K562 (cell line): Measurements from ENCODE around the gene FAM114A2. TPM values are rescaled to one million over a fixed set of nuclear protein-coding genes. Genes with fewer than 3 reads are reported as not detected.

ENCODE experiments used
- CREM ChIP-seq: IDR thresholded peaks from 2 replicates; pipeline ENCODE4 v1.6.1; 2014; ENCODE audit warnings: antibody characterized with exemption, low read depth
- E2F5 ChIP-seq: sonication (generic); formaldehyde crosslinking; IDR thresholded peaks from 2 replicates; pipeline ENCODE4 v1.8.0; 2022; ENCODE audit warnings: mild to moderate bottlenecking, missing genetic modification reagents
- SMAD2 ChIP-seq: fragments of 150-350 bp; IDR thresholded peaks from 2 replicates; pipeline ENCODE4 v1.6.1; 2014; ENCODE audit warnings: low read depth, mild to moderate bottlenecking, low read length
- TCF3 ChIP-seq: sonication (generic); formaldehyde crosslinking; IDR thresholded peaks from 2 replicates; pipeline ENCODE4 v1.4.0; 2020; ENCODE audit warnings: mild to moderate bottlenecking, missing genetic modification reagents
- ZNF263 ChIP-seq: sonication (generic); formaldehyde crosslinking; IDR thresholded peaks from 2 replicates; pipeline ENCODE4 v1.8.0; 2022; ENCODE audit warnings: mild to moderate bottlenecking, missing genetic modification reagents, borderline replicate concordance
- polyA plus RNA-seq, 8 experiments: library from polyadenylated mRNA; depleted of rRNA in 4 of 8; stranded (reverse) in 5 of 8; unstranded in 3 of 8; fragments of >200 nt; fragmentation: Nextera tagmentation in 2 of 8; fragmentation: Illumina TruSeq in 1 of 8; extraction: Ambion mirVana in 2 of 8; extraction: Trizol in 1 of 8; gene quantifications; 2 replicates each; pipeline versions ENCODE4 v1.2.1 to v1.2.3, GENCODE V29; 2011 to 2014; ENCODE audit warnings: inconsistent platforms in 1 of 8, missing spikeins in 1 of 8
- total RNA-seq, 7 experiments: library from RNA; depleted of rRNA in 6 of 7; stranded (reverse); fragments of >200 nt in 6 of 7; fragmentation: Illumina TruSeq in 2 of 7; extraction: Trizol in 2 of 7; gene quantifications; 2 replicates each; pipeline versions ENCODE4 v1.2.1 to v1.2.3, GENCODE V29; 2011 to 2021; ENCODE audit warnings: low replicate concordance in 1 of 7
- TF ChIP-seq, protein P1 (sequence below): fragments of 450-650 bp; formaldehyde crosslinking; IDR thresholded peaks from 2 replicates; pipeline ENCODE4 v1.4.0; 2020; ENCODE audit warnings: mild to moderate bottlenecking
- TF ChIP-seq, protein P2 (sequence below): sonication (generic); formaldehyde crosslinking; IDR thresholded peaks from 2 replicates; pipeline ENCODE4 v1.8.0; 2023; ENCODE audit warnings: mild to moderate bottlenecking, missing genetic modification reagents
- TF ChIP-seq, protein P3 (sequence below): fragments of 250-450 bp; sonication (Bioruptor Pico); IDR thresholded peaks from 2 replicates; pipeline ENCODE4 v1.4.0; 2020; ENCODE audit warnings: mild to moderate bottlenecking, moderate library complexity
- TF ChIP-seq, protein P4 (sequence below), 3 experiments: fragments of 200-800 bp in 1 of 3; sonication (Bioruptor generic) in 1 of 3; sonication (generic) in 1 of 3; formaldehyde crosslinking in 1 of 3; IDR thresholded peaks; 2 replicates each; pipeline versions ENCODE4 v1.6.1 to v1.8.0; 2016 to 2022; ENCODE audit warnings: mild to moderate bottlenecking in 2 of 3, missing compliant biosample characterization in 2 of 3, missing genetic modification characterization in 2 of 3, missing genetic modification reagents in 1 of 3

Gene FAM114A2
- total and polyA plus RNA-seq, 9 of the 15 experiments (the other 6 are each of a cell fraction or from before 2014, with no cell fraction given), result 14.4 to 28.1 (median 21.2) TPM

DNA sequence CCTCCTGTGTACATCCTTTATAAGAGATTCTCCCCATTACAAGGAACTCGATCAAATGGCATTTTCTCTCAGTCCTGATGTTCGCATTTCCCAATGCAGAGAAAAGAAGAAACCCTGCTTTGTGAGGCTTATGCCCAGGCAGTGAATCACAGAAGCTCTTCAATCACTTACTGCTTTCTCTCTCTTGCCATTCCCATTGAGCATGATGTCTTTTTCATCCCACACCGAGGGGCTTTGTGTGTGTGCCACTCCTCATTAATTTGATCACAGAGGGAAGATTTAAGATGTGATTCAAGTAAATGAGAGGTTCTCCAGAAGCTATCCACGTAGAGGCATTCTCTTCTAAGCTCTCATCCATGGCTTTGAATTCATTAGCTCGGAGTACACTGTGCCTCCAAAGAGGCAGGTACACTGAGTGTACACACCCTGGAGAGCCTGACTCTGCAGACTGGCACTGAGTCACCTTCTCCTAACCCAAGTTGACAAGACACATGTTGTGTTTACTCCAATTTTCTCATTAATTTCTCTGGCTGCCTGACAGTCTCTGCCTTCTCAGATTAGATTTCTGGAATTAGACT lies 45.4 kb upstream of the FAM114A2 start (continued):
- no peak for TF ChIP-seq E2F5 (CRISPR knock-in tag)
- TF ChIP-seq, protein P1, sequence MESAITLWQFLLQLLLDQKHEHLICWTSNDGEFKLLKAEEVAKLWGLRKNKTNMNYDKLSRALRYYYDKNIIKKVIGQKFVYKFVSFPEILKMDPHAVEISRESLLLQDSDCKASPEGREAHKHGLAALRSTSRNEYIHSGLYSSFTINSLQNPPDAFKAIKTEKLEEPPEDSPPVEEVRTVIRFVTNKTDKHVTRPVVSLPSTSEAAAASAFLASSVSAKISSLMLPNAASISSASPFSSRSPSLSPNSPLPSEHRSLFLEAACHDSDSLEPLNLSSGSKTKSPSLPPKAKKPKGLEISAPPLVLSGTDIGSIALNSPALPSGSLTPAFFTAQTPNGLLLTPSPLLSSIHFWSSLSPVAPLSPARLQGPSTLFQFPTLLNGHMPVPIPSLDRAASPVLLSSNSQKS (CRISPR knock-in tag), result no peak
- TF ChIP-seq SMAD2, result no peak
- TF ChIP-seq, protein P2, sequence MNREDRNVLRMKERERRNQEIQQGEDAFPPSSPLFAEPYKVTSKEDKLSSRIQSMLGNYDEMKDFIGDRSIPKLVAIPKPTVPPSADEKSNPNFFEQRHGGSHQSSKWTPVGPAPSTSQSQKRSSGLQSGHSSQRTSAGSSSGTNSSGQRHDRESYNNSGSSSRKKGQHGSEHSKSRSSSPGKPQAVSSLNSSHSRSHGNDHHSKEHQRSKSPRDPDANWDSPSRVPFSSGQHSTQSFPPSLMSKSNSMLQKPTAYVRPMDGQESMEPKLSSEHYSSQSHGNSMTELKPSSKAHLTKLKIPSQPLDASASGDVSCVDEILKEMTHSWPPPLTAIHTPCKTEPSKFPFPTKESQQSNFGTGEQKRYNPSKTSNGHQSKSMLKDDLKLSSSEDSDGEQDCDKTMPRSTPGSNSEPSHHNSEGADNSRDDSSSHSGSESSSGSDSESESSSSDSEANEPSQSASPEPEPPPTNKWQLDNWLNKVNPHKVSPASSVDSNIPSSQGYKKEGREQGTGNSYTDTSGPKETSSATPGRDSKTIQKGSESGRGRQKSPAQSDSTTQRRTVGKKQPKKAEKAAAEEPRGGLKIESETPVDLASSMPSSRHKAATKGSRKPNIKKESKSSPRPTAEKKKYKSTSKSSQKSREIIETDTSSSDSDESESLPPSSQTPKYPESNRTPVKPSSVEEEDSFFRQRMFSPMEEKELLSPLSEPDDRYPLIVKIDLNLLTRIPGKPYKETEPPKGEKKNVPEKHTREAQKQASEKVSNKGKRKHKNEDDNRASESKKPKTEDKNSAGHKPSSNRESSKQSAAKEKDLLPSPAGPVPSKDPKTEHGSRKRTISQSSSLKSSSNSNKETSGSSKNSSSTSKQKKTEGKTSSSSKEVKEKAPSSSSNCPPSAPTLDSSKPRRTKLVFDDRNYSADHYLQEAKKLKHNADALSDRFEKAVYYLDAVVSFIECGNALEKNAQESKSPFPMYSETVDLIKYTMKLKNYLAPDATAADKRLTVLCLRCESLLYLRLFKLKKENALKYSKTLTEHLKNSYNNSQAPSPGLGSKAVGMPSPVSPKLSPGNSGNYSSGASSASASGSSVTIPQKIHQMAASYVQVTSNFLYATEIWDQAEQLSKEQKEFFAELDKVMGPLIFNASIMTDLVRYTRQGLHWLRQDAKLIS (CRISPR knock-in tag), result no peak
- TF ChIP-seq, protein P3, sequence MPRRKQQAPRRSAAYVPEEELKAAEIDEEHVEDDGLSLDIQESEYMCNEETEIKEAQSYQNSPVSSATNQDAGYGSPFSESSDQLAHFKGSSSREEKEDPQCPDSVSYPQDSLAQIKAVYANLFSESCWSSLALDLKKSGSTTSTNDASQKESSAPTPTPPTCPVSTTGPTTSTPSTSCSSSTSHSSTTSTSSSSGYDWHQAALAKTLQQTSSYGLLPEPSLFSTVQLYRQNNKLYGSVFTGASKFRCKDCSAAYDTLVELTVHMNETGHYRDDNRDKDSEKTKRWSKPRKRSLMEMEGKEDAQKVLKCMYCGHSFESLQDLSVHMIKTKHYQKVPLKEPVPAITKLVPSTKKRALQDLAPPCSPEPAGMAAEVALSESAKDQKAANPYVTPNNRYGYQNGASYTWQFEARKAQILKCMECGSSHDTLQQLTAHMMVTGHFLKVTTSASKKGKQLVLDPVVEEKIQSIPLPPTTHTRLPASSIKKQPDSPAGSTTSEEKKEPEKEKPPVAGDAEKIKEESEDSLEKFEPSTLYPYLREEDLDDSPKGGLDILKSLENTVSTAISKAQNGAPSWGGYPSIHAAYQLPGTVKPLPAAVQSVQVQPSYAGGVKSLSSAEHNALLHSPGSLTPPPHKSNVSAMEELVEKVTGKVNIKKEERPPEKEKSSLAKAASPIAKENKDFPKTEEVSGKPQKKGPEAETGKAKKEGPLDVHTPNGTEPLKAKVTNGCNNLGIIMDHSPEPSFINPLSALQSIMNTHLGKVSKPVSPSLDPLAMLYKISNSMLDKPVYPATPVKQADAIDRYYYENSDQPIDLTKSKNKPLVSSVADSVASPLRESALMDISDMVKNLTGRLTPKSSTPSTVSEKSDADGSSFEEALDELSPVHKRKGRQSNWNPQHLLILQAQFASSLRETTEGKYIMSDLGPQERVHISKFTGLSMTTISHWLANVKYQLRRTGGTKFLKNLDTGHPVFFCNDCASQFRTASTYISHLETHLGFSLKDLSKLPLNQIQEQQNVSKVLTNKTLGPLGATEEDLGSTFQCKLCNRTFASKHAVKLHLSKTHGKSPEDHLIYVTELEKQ, result no peak
- TF ChIP-seq, protein P4, sequence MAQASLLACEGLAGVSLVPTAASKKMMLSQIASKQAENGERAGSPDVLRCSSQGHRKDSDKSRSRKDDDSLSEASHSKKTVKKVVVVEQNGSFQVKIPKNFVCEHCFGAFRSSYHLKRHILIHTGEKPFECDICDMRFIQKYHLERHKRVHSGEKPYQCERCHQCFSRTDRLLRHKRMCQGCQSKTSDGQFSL (CRISPR knock-in tag; IDR thresholded peaks at IDR 0.05), result no peak
- TF ChIP-seq, protein P4 (tag; IDR thresholded peaks at IDR 0.05), result no peak
- TF ChIP-seq TCF3 (CRISPR knock-in tag), result no peak
- no peak for TF ChIP-seq ZNF263 (CRISPR knock-in tag)
- no peak for TF ChIP-seq CREM
